ENCODE measurements around the gene TIMM9. TPM values are rescaled to one million over a fixed set of nuclear protein-coding genes. Genes with fewer than 3 reads are reported as not detected.

The TIMM9 gene
- total RNA-seq, 2 donors from 2014 or later = 29.4 to 34.2 TPM

GRCh38 chr14:58390830-58391229 lies 36.5 kb downstream of the TIMM9 start:
- Mint-ChIP-seq H3K4me3 (no peak overlapping the region), H3K27ac (no peak overlapping the region), H3K36me3 (ENCODE audit: low read depth) (peaks cover 4% of the 10 kb centered on the region), H3K27me3 (ENCODE audit: insufficient read depth) (peaks cover 20% of the 10 kb centered on the region), H3K9me3 (no peaks in the 10 kb centered on the region), H3K4me1 (no peaks in the 10 kb centered on the region)
- Histone ChIP-seq H3K4me3 (ENCODE audit: low read length) (no peak overlapping the region), H3K9me3 (ENCODE audit: control insufficient read depth, low read length) (no peaks in the 10 kb centered on the region), H3K36me3 (ENCODE audit: control insufficient read depth, insufficient read depth, low read length) (no peaks in the 10 kb centered on the region), H3K4me1 (ENCODE audit: control insufficient read depth, insufficient read depth, low read length) (no peaks in the 10 kb centered on the region), H3K27me3 (ENCODE audit: control insufficient read depth, insufficient read depth, low read length, poor library complexity, severe bottlenecking) (no peaks in the 10 kb centered on the region), H3K27ac (ENCODE audit: low read depth, low read length) (no peak overlapping the region), H3K9ac (ENCODE audit: extremely low read depth, low read length, poor library complexity, severe bottlenecking) (no peak overlapping the region)
- no peak for DNase-seq
- no peak for TF ChIP-seq CTCF (conservative IDR thresholded peaks at IDR 0.05)
- WGBS, 2 experiments (ENCODE audit: insufficient coverage in 1 of 2, insufficient read length in 1 of 2) = 88% methylated on average over 2 of the region's 2 CpGs; no CpG with 5 or more reads in 1 of the 2 experiments

- H3K36me3 ChIP-seq (ENCODE audit: control insufficient read depth, insufficient read depth, low read length) = peaks cover 80% of the 10 kb centered on the region
- no peak for DNase-seq
- Mint-ChIP-seq H3K27ac (no peak overlapping the region), H3K36me3 (ENCODE audit: low read depth) (peaks cover 59% of the 10 kb centered on the region), H3K4me3 (no peak overlapping the region), H3K9me3 (peaks cover 8% of the 10 kb centered on the region), H3K4me1 (peaks cover 4% of the 10 kb centered on the region), H3K27me3 (ENCODE audit: insufficient read depth) (no peaks in the 10 kb centered on the region)
- H3K9me3 ChIP-seq (ENCODE audit: control insufficient read depth, low read length) = no peaks in the 10 kb centered on the region
- no peak overlapping the region for H3K4me3 ChIP-seq (ENCODE audit: low read length)
- TF ChIP-seq CTCF (conservative IDR thresholded peaks at IDR 0.05) = no peak
- no peak overlapping the region for H3K27ac ChIP-seq (ENCODE audit: low read depth, low read length)
- no peaks in the 10 kb centered on the region for H3K27me3 ChIP-seq (ENCODE audit: control insufficient read depth, insufficient read depth, low read length, poor library complexity, severe bottlenecking)
- no peak overlapping the region for H3K9ac ChIP-seq (ENCODE audit: extremely low read depth, low read length, poor library complexity, severe bottlenecking)
- no peaks in the 10 kb centered on the region for H3K4me1 ChIP-seq (ENCODE audit: control insufficient read depth, insufficient read depth, low read length)
Measured at GRCh38 chr14:58376791-58377190, 50.5 kb downstream of the TIMM9 start.

- Mint-ChIP-seq H3K36me3 (ENCODE audit: low read depth) (peaks cover 54% of the 10 kb centered on the region), H3K27ac (no peak overlapping the region), H3K4me3 (no peak overlapping the region), H3K27me3 (ENCODE audit: insufficient read depth) (no peaks in the 10 kb centered on the region), H3K4me1 (no peaks in the 10 kb centered on the region), H3K9me3 (no peaks in the 10 kb centered on the region)
- Histone ChIP-seq H3K4me3 (ENCODE audit: low read length) (no peak overlapping the region), H3K9ac (ENCODE audit: extremely low read depth, low read length, poor library complexity, severe bottlenecking) (no peak overlapping the region), H3K27me3 (ENCODE audit: control insufficient read depth, insufficient read depth, low read length, poor library complexity, severe bottlenecking) (no peaks in the 10 kb centered on the region), H3K27ac (ENCODE audit: low read depth, low read length) (no peak overlapping the region), H3K4me1 (ENCODE audit: control insufficient read depth, insufficient read depth, low read length) (no peaks in the 10 kb centered on the region), H3K9me3 (ENCODE audit: control insufficient read depth, low read length) (no peaks in the 10 kb centered on the region), H3K36me3 (ENCODE audit: control insufficient read depth, insufficient read depth, low read length) (peaks cover 82% of the 10 kb centered on the region)
- no peak for DNase-seq
- 90 to 98% methylated on average over 1 of the region's 1 CpG for WGBS, 2 experiments (ENCODE audit: insufficient coverage in 1 of 2, insufficient read length in 1 of 2)
- no peak for TF ChIP-seq CTCF (conservative IDR thresholded peaks at IDR 0.05)
Measured at GRCh38 chr14:58368956-58369355, 58.4 kb downstream of the TIMM9 start.

All from endodermal cell (in vitro differentiated cells).